NB4 (cell line): ENCODE results near the gene RBPJ.

Experiments
- CTCF ChIP-seq: IDR thresholded peaks from one replicate; pipeline ENCODE4 v1.5.1; 2012; ENCODE audit warnings: low read depth, low read length
- MAX ChIP-seq: IDR thresholded peaks from 2 replicates; pipeline ENCODE4 v1.6.1; 2011; ENCODE audit warnings: low read depth, low read length
- MYC ChIP-seq: IDR thresholded peaks from 2 replicates; pipeline ENCODE4 v1.6.1; 2011; ENCODE audit warnings: low read depth, low read length
- POLR2A ChIP-seq: IDR thresholded peaks from 2 replicates; pipeline ENCODE4 v1.6.1; 2011; ENCODE audit warnings: mild to moderate bottlenecking; ENCODE audit not compliant: insufficient read length; ENCODE audit errors: extremely low read depth

DNA sequence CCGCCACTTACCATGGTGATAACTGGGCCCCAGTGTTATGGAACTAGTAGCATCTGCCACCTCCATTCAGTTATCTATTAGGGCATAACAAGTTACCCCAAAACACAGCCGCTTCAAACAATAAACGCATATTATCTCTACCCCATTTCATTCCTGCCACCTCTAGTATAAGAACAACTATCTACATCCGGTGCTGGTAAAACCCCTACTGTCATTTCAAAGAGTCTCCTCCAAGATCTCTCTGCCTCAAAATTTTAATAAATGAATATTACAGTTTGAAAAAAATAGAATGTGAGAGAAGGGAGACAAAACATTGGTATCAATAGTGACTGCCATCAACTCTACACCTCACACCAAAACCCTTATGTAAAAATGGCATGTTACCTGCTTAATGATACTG, 35.5 kb upstream of the RBPJ start:
- no peak for TF ChIP-seq CTCF
- TF ChIP-seq POLR2A, result no peak
- TF ChIP-seq MYC, result no peak
- TF ChIP-seq MAX, result no peak
